Endothelial cell of umbilical vein (primary cell): Measurements from ENCODE around the gene PCDHGA6.
"Not testable (repeated sequence)": the region's sequence is repeated elsewhere in the genome, so short reads cannot be mapped to it uniquely, and the experiment has no call there.

ENCODE experiments used
- EZH2 ChIP-seq: IDR thresholded peaks from 2 replicates; pipeline ENCODE4 v1.6.1; 2012; ENCODE audit warnings: borderline replicate concordance, low read depth, mild to moderate bottlenecking, moderate library complexity, low read length, inconsistent platforms; ENCODE audit not compliant: severe bottlenecking
- FOS ChIP-seq: IDR thresholded peaks from 2 replicates; pipeline ENCODE4 v1.6.1; 2011; ENCODE audit warnings: mild to moderate bottlenecking, low read length, moderate library complexity, borderline replicate concordance; ENCODE audit not compliant: insufficient read depth
- MYC ChIP-seq: IDR thresholded peaks from one replicate; pipeline ENCODE4 v1.6.1; 2011; ENCODE audit warnings: mild to moderate bottlenecking, low read depth, low read length
- POLR2A ChIP-seq: IDR thresholded peaks from 2 replicates; pipeline ENCODE4 v1.6.1; 2012; ENCODE audit warnings: low read depth, mild to moderate bottlenecking, control low read depth, low read length
- POLR2AphosphoS5 ChIP-seq: IDR thresholded peaks from 2 replicates; pipeline ENCODE4 v1.6.1; 2012; ENCODE audit warnings: low read depth, mild to moderate bottlenecking, control low read depth, low read length, moderate library complexity; ENCODE audit not compliant: insufficient read depth
- TF ChIP-seq, protein P1 (sequence below), 2 donors: IDR thresholded peaks; 1 replicate in 1 of 2; 2 replicates in 1 of 2; pipeline ENCODE4 v1.5.1; 2011; ENCODE audit warnings: low read length in 2 of 2, mild to moderate bottlenecking in 2 of 2, moderate library complexity in 2 of 2, control low read depth in 1 of 2, inconsistent platforms in 1 of 2, low read depth in 1 of 2; ENCODE audit not compliant: insufficient read depth in 1 of 2; ENCODE audit errors: extremely low read depth in 1 of 2
- TF ChIP-seq, protein P2 (sequence below): IDR thresholded peaks from 2 replicates; pipeline ENCODE4 v1.6.1; 2011; ENCODE audit not compliant: insufficient read depth, insufficient read length

DNA sequence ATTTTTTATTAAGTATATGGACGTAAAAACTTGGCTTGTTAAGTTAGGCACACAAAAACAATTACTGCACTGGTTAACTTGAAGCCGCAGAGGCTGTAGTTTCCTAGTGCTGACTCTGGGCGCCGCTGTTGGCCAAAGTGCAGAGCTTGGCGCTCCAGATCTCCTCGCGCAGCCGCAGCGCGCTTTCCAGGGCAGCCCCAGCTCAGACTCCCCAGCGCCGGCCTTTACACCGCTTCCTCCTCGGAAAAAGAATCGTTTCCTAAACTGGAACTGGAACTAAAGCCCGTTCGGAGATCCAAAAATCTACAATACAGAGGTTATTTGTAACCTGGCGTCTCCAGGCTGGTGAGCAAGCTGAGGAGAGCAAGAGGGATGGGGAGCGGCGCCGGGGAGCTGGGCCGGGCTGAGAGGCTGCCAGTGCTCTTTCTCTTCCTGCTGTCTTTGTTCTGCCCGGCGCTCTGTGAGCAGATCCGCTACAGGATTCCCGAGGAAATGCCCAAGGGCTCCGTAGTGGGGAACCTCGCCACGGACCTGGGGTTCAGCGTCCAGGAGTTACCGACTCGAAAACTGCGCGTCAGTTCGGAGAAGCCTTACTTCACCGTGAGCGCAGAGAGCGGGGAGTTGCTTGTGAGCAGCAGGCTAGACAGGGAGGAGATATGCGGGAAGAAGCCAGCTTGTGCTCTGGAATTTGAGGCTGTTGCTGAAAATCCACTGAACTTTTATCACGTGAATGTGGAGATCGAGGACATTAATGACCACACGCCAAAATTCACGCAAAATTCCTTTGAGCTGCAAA lies 24.3 kb downstream of the PCDHGA6 start, which contains the start of gene PCDHGB5:
- TF ChIP-seq POLR2A, EZH2, POLR2AphosphoS5, MYC, FOS: not testable (repeated sequence)
- TF ChIP-seq, protein P1, sequence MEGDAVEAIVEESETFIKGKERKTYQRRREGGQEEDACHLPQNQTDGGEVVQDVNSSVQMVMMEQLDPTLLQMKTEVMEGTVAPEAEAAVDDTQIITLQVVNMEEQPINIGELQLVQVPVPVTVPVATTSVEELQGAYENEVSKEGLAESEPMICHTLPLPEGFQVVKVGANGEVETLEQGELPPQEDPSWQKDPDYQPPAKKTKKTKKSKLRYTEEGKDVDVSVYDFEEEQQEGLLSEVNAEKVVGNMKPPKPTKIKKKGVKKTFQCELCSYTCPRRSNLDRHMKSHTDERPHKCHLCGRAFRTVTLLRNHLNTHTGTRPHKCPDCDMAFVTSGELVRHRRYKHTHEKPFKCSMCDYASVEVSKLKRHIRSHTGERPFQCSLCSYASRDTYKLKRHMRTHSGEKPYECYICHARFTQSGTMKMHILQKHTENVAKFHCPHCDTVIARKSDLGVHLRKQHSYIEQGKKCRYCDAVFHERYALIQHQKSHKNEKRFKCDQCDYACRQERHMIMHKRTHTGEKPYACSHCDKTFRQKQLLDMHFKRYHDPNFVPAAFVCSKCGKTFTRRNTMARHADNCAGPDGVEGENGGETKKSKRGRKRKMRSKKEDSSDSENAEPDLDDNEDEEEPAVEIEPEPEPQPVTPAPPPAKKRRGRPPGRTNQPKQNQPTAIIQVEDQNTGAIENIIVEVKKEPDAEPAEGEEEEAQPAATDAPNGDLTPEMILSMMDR (IDR thresholded peaks at IDR 0.05; ENCODE audit: extremely low read depth in 1 of 2, insufficient read depth in 1 of 2, low read depth in 1 of 2, low read length in 2 of 2), result peak; percentile 59 to 62
- TF ChIP-seq, protein P2, sequence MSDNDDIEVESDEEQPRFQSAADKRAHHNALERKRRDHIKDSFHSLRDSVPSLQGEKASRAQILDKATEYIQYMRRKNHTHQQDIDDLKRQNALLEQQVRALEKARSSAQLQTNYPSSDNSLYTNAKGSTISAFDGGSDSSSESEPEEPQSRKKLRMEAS, result not testable (repeated sequence)
